ENCODE measurements around the gene DDX50.
"Not testable (repeated sequence)": the region's sequence is repeated elsewhere in the genome, so short reads cannot be mapped to it uniquely, and the experiment has no call there.

DDX50 gene, protein sequence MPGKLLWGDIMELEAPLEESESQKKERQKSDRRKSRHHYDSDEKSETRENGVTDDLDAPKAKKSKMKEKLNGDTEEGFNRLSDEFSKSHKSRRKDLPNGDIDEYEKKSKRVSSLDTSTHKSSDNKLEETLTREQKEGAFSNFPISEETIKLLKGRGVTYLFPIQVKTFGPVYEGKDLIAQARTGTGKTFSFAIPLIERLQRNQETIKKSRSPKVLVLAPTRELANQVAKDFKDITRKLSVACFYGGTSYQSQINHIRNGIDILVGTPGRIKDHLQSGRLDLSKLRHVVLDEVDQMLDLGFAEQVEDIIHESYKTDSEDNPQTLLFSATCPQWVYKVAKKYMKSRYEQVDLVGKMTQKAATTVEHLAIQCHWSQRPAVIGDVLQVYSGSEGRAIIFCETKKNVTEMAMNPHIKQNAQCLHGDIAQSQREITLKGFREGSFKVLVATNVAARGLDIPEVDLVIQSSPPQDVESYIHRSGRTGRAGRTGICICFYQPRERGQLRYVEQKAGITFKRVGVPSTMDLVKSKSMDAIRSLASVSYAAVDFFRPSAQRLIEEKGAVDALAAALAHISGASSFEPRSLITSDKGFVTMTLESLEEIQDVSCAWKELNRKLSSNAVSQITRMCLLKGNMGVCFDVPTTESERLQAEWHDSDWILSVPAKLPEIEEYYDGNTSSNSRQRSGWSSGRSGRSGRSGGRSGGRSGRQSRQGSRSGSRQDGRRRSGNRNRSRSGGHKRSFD

GRCh38 chr10:68901105-68901927, at the start of gene DDX50:
Gene DDX50, plus strand, starts transcription at chr10:68901315. Its CDS starts 70 bp downstream, at chr10:68901385.
- peak; percentile 93 for DNase-seq

- DNase-seq: no peak
Observed at GRCh38 chr10:68856352-68856751, 44.8 kb upstream of the DDX50 start.

GRCh38 chr10:68857005-68857404, 44.1 kb upstream of the DDX50 start:
- no peak for DNase-seq

GRCh38 chr10:68861253-68861652, 39.9 kb upstream of the DDX50 start:
- no peak for DNase-seq

DNA sequence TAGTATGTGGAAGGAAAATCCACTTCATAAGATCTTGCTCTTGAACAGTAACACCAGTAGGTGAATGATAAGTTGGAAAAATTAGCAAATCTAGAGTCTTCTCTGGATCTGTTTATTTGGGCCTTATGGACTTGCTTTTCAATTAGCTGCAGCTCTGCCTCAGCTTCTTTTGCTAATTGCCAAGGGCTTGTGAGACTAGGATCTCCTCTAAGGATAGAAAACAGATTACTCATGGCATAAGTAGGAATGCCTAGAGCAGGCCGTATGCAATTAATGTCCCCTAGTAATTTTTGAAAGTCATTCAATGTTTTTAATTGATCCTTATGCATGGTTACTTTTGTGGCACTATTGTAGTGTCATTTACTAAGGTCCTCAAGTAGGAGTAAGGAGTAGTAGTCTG, 36.5 kb upstream of the DDX50 start:
- no peak for DNase-seq

- DNase-seq: not testable (repeated sequence)
Observed at GRCh38 chr10:68868173-68868572, 32.9 kb upstream of the DDX50 start.

DNA sequence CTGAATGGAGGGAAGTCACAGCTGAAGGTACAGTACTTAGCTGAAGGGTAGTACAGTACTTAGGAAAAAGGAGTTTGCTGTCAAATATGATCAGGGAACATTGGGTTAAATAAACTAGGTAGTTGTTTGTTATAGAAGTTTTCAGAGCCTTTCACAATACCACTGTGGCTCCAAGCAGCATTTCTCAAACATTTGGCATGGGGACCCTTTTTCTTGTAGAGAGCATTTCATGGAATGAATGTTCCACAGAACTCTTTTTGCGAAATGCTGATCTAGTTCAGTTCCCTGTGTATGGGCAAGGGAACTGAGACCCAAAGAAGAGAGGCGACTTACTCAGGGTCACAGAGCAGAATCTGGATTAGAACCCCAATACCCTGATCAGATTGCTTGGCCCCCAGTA, 31.5 kb upstream of the DDX50 start:
- no peak for DNase-seq

- no peak for DNase-seq
Observed at GRCh38 chr10:68870061-68870460, 31.1 kb upstream of the DDX50 start.

- DNase-seq: no peak
Observed at GRCh38 chr10:68870545-68871104, 30.5 kb upstream of the DDX50 start.

- DNase-seq: no peak
Observed at GRCh38 chr10:68871105-68871711, 29.9 kb upstream of the DDX50 start.

DNA sequence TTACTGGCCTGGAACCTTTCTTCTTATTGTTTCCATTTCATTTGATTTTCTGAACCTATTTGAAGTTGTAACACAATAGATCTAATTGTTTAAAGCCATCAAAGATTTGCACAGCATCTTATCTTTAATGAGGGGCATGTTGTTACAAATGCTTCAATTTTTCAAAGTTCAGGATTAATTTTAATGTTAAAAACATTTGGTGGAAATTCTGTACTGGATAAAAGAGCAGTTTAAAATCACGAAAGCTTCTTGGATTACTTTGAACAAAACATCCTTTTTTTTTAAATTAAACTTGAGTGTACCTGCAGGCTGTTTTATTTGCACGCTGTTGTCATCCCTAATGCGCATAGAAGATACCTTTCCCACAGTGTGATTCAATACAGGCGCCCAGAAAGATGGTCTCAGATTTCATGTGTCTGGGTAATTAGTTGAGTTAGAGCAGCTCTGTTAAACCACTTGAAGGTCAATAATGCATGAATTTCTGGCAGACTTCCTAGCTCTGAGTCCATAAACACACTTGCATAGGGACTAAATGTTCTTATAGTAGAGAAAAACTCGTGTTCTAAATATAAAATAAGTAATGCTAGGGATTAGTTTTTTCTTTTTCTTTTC, 29.3 kb upstream of the DDX50 start:
- DNase-seq: no peak

- no peak for DNase-seq
Observed at GRCh38 chr10:68876246-68877138, 24.6 kb upstream of the DDX50 start.

DNA sequence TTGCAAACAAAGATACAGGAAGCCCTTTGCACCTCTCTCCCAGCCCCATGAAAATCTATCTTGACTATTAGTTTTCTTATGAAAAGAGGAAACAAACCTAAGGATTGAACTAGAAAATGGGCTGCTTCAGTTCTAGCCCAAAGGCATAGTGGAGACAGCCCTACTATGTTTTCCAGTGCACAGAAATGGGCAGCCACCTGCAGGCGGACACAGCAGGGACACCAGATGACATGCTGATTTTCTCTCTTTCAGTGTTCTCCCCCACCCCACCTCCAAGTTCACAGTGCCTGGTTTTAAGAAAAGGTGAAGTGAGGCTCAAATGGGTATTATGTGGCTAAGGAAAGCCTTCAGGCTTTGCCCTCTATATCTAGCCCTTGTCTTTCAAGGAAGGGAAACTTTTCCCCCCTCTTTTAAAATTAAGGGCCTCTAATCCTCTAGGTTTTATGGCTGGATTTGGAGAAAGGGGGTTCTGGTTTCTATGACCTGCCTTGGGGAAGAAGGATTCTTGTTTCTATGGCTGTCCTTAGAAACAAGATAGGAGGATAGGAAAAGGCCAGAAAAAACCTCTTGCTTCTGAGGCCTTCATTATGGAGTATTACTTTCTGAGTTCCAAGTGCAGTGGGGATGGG, 23.5 kb upstream of the DDX50 start:
- DNase-seq: no peak

GRCh38 chr10:68878496-68878895, 22.6 kb upstream of the DDX50 start:
- DNase-seq: no peak

GRCh38 chr10:68879628-68880027, 21.5 kb upstream of the DDX50 start:
- no peak for DNase-seq

- DNase-seq: no peak
Observed at GRCh38 chr10:68880181-68880580, 20.9 kb upstream of the DDX50 start.

DNA sequence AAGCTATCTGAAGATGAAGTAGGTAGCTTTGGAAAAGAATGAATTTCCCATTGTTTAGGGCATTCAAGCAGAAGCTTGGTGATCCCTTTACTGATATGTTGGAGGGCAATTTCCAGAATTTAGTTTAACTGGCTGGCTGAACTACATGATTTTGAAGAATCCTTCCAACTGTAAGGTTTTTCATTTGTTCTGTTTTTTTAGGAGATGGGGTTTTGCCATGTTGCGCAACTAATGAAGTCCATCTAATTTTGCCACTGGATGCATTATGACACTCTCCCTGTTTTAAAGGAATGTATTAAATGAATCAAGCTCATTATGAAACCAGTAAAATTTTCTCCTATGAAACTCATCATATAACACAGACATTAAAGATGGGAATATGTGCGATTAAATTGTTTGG, 6.1 kb upstream of the DDX50 start:
- no peak for DNase-seq

DNA sequence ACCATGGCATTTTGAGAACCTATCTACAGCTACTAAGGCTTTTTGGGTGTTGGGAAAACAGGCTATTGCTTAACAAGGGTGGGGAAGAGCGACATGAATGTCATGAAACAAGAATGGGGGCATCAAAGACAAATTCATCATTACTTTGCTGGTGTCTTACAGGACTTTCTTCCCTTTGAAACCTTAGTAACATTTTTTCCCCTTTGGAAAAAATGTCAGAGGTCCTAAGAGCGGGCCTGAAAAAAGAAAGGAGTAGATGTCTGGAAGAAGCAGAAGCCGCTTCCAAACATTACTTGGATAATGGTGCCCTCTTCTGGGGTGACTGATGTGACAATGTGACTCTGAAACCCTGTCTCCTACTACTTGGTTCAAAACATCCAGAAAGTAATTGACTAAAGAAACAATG, 3.8 kb upstream of the DDX50 start:
- DNase-seq: peak; percentile 46

GRCh38 chr10:68899186-68899745, 1.8 kb upstream of the DDX50 start:
- no peak for DNase-seq

GRCh38 chr10:68900427-68901104, 549 bp upstream of the DDX50 start:
- peak; percentile 71 for DNase-seq

All from CD4-positive, alpha-beta T cell treated with Interleukin-17A for 4 hours (primary cell).